T-helper 2 cell treated with Interferon-gamma antibody and Interleukin-4, amounts not matched to agents 100 ng/mL and 5 ng/mL, for 36 hours (primary cell): Measurements from ENCODE around the gene SPIB. TPM values are rescaled to one million over a fixed set of nuclear protein-coding genes. Genes with fewer than 3 reads are reported as not detected.
"Not testable (repeated sequence)": the region's sequence is repeated elsewhere in the genome, so short reads cannot be mapped to it uniquely, and the experiment has no call there.

ENCODE experiments used
- intact Hi-C: fragments of 100-400 bp; cut with micrococcal nuclease; formaldehyde crosslinking; loops from one replicate; pipeline ENCODE4 v1.15.1; 2023
- total RNA-seq: library from RNA; stranded (reverse); gene quantifications from 2 replicates; pipeline ENCODE4 v1.2.3, GENCODE V29; 2022

Gene SPIB
- total RNA-seq, 1 donor from 2014 or later = 0.68 TPM

- intact Hi-C loops = no loop called here
Observed at GRCh38 chr19:50435221-50435620, 16.5 kb downstream of the SPIB start.

GRCh38 chr19:50435627-50436026 is 16.9 kb downstream of the SPIB start:
- intact Hi-C loops = no loop called here

GRCh38 chr19:50437862-50438449 is 19.2 kb downstream of the SPIB start:
- intact Hi-C loops = no loop called here

GRCh38 chr19:50439130-50439529 is 20.4 kb downstream of the SPIB start:
- intact Hi-C loops = not testable (repeated sequence)

GRCh38 chr19:50444059-50444458 is 25.3 kb downstream of the SPIB start:
- intact Hi-C loops = no loop called here

GRCh38 chr19:50447053-50447452 is 28.3 kb downstream of the SPIB start:
- intact Hi-C loops = no loop called here

- intact Hi-C loops = no loop called here
Observed at GRCh38 chr19:50447750-50448149, 29.0 kb downstream of the SPIB start.

GRCh38 chr19:50449236-50449899 is 30.6 kb downstream of the SPIB start:
- intact Hi-C loops = no loop called here

GRCh38 chr19:50450369-50451222 is 31.9 kb downstream of the SPIB start:
- intact Hi-C loops = no loop called here

- intact Hi-C loops = no loop called here
Observed at GRCh38 chr19:50451223-50451534, 32.4 kb downstream of the SPIB start.

- intact Hi-C loops = no loop called here
Observed at GRCh38 chr19:50453243-50453642, 34.5 kb downstream of the SPIB start.

- intact Hi-C loops = no loop called here
Observed at GRCh38 chr19:50455992-50456391, 37.3 kb downstream of the SPIB start.

- intact Hi-C loops = no loop called here
Observed at GRCh38 chr19:50457300-50457699, 38.6 kb downstream of the SPIB start.

GRCh38 chr19:50458396-50459066 is 39.8 kb downstream of the SPIB start:
- intact Hi-C loops = no loop called here

- intact Hi-C loops = no loop called here
Observed at GRCh38 chr19:50459067-50459456, 40.3 kb downstream of the SPIB start.

GRCh38 chr19:50459638-50460037 is 40.9 kb downstream of the SPIB start:
- intact Hi-C loops = no loop called here

GRCh38 chr19:50460161-50460765 is 41.5 kb downstream of the SPIB start:
- intact Hi-C loops = no loop called here

- intact Hi-C loops = loop anchor here (1.0 kb wide), 2 partner anchors 93 to 104 kb away; no protein-coding TSS in a partner anchor
Observed at GRCh38 chr19:50461066-50461875, 42.5 kb downstream of the SPIB start.

GRCh38 chr19:50462970-50463369 is 44.2 kb downstream of the SPIB start:
- intact Hi-C loops = no loop called here

- intact Hi-C loops = no loop called here
Observed at GRCh38 chr19:50464348-50464747, 45.6 kb downstream of the SPIB start.

- intact Hi-C loops = no loop called here
Observed at GRCh38 chr19:50465000-50465399, 46.3 kb downstream of the SPIB start.
